ENCODE measurements around the gene PTPRM. TPM values are rescaled to one million over a fixed set of nuclear protein-coding genes. Genes with fewer than 3 reads are reported as not detected.

PTPRM gene
- polyA plus RNA-seq, 10 donors: 64.2 to 99.9 (median 85.1) TPM

DNA sequence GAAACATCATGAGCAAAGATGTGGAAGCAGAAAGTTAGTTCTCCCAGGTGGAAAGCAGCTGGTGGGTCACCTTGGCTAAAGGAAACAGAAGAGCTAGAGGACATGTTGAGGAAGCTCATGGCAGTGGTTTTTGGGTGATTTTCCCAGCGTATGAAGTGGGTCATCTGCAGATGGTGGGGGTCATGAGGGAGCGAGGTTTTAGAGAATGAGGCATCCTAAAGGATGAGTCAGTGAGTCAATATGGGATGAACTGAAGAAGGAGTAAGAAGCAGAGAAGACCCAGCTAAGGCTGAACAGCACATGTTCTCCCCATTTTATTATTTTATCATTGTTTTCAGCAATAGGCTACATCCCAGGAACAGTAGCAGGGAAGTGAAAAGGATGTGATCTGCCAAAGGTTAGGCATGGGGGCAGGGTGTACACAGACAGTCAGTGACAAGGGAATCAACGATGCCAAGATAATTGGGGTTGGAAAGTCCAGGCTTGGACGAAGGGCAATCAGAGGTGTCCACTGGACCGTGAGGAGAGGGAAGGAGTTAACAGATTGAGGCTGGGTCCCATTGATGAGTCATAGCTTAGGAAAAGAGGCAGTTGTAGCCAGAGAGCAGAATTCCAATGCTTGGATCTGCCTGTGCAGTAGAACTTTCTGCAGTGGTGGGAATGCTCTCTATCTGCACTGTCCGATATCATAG, 752.8 kb downstream of the PTPRM start:
- peak in 1 of 3 donors; percentile 26 for DNase-seq

DNA sequence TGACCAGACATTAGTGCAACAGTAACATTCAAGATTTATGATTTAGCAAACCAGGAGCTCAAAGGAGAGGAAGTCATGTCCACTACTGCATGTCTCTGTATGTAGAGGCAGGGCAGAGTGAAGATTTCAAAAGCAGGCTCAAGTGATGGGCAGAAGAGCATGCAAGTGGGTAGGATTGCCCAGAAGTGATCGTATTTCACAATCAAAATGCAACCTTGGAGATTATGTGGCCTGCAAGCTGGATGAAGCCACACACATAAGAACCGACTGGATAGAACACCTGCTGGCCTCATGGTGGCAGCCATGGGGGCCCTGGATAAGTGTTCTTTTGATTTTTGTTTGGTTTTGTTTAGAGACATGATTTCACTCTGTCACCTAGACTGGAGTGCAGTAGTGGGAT, 755.4 kb downstream of the PTPRM start:
- DNase-seq: no peak

DNA sequence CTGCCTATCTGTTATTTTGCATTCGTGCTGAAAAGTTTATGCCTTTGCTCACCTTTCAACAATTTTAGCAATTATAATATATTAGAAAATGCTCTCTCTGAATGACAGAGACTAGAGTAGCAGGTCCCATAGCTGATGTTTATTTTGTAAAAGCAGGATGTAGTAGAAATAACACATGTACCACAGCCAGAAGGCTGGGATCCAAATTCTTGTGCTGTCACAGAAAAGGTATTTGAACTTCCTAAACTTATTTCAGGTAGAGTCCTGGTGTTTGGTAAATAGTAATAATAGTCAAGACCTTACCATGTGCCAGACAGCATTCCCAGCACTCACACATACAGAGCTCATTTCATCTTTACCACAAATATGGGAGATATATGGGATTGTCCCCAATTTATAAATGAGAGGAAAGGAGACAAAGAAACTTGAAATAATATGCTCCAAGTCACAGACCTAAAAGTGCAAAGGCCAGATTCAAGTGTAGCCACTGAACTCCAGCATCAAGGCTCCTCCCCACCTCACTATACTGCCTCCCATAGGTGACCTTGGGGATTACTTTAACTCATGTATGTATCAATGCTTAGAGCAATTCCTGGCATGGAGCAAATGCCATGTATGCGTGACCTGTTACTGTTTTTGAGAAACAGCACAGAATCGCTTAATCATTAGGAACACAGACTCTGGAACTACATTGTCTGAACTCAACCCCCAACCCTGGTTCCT, 757.4 kb downstream of the PTPRM start:
- no peak for DNase-seq

DNA sequence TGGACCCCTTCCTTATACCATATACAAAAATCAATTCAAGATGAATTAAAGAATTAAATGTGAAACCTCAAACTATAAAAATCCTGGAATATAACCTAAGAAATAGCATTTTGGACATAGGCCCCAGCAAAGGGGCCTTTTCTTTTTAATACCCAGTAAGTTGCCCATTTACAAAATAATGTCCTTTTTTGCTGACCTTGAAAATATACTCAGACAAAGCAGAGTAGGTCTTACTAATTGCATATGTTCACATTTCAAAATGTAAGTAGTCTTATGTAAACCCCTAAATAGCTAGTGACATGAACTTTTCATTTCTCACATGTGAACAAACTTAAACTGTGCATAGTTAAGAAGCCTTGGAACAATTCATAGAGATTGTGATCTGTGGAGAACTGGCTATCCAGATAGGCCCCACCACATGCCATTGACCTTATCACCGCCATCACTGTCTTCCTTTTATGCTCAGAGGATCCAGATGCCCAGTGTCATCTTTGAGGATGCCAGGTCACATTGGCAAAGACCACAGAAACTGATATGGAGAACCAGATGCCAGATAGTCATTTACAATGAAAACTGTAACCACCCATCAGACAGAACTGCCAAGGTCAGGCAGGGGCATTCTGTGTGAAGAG, 759.8 kb downstream of the PTPRM start:
- no peak for DNase-seq

DNA sequence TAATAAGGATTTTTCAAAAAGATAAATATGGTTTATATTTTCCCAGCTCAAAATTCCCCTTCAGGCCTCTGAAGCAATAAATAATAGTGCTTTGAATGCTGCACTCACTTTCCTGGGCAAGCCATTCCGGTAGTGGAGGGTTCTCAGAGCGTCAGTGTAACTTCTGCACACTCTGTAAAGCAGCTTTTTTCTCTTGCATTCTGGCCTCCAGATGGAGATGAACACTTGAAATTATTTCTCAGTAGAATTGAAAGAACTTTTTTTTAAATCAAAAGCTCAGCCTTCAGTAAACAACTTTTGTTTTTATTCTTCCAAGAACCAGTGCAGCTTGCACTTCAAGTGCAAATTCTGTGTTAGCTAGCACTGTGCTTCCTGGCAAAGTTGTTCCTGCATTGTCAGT, 761.0 kb downstream of the PTPRM start:
- DNase-seq: peak in 2 of 3 donors; percentile 41 to 66

DNA sequence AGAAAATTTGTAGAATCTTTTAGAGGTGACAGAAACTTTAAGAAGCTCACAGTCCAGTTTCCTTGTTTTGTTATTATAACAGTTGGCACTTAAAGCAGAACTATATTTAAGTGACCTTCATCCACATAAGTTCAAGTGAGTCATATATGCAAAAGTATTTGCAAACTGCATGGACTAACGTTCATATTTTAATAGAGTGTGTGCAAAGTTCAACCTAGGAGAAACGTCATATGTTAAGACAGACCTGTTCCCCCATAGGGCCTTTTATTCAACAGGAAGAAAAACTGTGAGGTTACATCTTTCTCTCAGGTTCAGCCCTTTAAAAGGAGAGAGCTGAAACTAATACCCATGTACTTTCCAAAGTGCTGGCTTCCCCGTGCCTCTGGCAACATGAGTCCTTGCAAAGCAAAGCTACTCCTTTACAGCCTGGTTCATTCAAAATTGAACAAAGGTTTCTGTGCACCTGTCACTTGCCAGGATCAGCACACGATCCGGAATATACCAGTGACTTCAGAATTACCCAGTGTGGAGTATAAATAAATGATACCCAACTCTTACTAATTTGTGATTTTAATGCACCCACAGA, 762.2 kb downstream of the PTPRM start:
- DNase-seq: peak in 2 of 3 donors; percentile 26 to 46

DNA sequence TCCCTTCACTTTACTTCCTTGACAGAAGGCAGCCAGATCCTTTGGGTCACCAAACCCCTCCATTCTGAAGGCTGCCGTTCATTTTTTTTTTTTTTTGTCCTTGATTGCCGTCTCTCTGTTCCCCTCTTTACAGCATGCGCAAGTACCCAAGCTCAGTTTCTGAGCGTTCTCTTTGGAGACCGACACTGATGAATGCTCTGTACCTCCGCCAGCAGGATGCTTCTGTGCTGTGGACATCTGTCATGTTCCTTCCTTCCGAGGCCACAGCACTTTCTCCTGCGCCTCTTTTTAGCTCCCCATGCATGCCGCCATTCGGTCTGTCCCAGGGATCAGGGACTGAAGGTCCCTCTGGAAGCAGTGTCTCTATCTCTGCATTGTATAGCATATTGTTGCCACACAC, 763.5 kb downstream of the PTPRM start:
- DNase-seq: no peak

DNA sequence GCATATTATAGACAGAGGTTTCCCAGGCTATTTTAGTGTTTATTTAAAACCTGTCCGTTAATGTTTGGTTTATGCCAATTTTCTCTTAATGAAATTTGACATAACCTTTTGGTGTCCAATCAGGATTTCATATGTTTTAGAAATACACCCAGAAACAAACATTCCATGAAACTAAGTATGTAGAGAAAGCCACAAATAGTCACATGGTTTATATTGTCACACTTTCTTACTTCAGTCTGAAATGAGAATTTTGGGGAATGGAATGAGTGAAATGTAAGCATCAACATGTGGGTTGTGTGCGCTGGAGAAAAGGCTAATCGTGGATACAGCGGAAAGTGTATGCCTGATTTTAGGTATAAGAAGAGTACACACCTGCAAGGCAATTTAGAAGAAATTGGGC, 765.2 kb downstream of the PTPRM start:
- no peak for DNase-seq

DNA sequence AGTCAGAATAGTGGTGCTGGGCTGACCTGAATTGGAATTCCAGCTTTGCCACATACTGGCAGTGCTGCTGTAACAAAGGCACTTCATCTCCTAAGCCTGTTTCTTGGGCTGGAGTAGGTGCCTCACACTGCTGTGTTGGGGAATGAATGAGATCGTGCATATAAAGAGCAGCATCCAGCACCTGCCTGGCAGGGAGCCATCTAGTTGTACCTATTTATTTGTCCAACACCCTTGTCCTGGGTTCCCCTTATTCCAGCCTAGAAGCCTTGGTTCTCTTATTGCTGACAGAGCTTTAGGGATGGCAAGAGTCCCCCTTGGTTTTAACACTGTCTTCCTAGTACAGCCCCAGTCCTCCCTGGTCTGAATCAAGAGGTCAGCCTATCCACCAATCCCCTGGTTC, 766.8 kb downstream of the PTPRM start:
- no peak for DNase-seq

DNA sequence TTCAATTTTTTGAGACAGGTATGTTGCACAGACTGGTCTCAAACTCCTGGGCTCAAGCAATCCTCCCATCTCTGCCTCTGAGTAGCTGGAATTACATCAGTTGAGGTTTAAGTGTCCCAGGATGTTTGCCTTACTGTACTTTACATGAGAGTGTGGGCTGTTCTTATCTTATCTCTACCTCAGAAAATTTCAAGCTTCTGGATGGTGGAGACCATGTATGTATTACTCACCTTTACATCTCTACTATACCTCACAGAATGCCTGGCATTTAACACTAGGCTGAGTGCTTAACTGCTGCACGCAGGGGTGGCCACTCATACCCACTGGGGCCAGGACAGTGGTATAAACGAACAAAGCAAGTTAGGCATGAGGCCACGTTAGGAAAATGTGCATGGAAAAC, 770.1 kb downstream of the PTPRM start:
- DNase-seq: no peak

DNA sequence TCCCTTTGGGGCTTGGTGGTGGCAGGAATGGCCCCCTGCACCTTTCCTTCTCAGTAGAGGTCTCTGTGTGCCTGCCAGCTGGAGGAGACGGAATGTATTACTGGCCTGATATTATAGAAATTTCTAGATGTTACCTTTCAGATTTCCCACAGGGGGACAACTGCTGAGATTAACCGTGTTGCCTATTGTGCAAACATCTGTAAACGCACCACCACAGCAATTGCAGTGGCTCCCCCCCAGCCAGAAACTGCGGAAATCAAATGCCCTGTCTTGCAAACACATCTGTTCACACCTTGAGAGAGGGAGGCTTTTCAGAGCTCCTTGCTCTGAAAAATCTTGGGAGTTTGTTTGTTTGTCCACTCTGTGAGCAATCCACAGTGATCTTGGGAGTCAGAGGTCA, 772.1 kb downstream of the PTPRM start:
- no peak for DNase-seq

DNA sequence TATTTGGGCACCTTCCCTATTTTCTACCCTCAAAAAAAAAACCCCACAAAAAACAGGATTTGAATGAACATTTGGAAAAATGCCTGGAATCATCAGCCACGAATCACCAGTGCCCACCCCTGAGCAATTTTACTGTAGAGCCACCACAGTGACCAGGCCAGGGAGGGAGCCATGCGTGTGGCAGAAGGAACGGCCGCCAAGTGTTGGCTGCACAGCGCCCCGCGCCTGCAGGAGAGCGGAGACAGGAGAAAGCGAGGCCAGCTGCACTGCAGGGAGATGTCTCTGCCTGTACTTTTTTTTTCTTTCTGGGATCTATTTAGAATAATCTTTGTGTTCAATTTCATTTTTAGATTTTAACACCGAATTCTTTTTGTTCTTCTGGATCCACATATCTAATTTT, 772.8 kb downstream of the PTPRM start:
- no peak for DNase-seq

DNA sequence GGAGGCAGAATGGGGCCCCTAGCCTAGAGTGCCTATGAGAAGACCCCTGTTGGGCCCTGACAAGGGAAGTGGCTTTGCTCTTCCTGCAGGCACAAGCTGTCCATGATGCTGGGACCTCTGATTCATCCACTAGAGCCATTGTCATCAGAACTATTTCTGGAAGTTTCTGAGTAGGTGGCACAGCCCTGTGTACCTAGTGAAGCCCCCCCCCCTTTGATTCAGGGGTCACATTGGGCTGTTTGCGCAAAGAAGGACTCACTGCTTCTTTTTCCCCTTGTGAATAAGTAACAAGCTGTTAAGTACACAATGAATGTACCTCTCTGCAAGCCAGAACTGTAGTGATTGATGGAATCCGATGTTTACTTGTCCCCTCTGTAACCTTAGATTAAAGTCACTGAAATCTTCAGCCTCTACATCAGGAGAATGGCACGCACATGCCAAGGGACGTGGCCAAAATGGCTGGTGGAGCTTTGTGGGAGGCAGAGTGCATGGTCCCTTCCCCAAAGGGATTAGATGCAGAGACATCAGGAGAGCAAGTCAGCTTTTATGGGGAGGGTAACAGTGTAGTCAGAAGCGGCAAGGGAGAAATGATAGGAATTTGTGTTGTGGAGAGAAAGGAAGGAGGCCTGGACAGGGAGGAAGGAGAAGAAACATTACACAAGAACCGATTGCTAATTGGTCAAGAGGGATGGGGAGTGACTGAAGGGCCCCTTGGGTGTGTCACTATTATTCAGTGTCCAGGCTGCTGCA, 774.5 kb downstream of the PTPRM start:
- peak in 2 of 3 donors; percentile 59 to 62 for DNase-seq

DNA sequence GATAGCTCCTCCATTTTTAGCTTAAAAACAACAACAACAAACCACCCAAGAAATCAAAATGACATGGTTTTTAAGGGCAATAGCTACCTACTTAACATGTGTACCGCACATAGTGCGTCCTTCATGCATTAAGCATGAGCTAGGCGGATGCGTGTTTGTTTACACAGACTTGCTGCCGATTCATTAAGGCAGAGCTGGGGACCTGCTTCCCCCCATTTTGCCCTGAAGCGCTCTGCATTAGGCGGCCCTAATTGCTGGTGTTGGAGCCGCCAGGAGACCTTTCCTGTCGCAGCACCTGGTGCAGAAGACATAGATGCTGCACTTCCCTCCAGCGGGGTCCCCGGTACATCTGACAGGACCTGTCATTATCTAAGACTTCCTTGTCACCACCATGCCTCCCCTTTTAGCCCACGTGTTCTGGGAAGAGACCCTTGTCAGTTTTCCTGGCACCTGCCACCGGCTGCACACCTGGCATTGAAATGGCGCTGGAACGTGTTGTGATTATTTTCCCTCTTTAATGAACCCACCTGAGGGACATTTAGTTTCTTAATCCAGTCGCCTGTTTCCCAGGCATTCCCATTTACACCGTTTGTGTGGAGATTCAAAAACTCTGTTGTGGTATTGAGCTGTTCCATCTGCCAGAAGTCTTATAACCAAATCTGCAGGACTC, 781.1 kb downstream of the PTPRM start:
- no peak for DNase-seq

DNA sequence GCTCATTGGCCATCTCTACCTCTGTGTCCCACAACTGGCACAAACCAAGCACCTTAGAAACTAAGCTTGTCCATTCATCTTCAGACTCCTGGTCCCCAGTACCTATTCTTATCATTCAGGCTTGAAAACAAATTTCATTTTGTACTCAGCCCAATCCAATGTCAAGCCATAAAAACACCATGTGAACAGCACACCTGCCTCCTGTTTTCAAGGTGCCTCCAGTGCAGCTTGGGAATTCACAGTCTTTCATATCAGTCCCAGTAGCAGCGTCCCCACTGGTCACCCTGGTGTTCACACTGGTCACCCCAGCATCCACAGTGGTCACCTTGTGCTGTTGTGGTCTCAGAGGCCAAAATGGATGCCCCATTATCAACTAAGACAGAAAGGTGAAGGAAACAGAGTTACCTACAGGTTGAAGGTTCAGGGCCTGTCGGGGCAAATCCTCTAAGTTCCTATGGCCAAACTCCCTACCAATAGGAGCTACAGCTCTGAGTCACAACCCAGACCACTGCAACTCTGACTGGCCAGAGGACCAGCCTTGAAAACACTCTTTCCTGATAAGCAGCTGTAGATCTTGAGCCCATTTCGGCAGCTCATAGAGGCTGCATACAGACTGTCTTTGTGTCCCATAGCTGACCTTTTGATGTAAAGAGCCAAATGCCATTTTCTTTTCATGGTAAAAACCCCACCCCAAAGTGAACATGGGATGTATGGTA, 782.6 kb downstream of the PTPRM start:
- DNase-seq: no peak

DNA sequence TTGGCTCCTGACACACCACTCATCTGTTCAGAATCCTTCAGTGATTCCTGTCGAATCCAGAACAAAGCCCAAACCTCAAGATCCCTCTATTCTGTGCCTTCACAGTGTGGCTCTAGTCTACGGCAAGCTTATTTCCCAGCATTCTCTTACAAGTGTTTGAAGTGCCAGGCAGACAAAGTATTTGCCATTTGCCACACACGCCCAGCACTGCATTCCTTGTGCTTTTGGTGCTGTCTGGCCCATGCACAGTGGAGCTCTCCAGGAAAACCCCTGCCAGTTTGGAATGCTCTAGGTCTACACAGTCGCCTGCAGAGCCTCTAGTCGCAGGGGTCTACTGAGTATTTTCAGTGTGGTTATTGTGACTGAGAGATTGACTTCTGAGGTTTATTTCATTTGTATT, 783.5 kb downstream of the PTPRM start:
- DNase-seq: no peak

DNA sequence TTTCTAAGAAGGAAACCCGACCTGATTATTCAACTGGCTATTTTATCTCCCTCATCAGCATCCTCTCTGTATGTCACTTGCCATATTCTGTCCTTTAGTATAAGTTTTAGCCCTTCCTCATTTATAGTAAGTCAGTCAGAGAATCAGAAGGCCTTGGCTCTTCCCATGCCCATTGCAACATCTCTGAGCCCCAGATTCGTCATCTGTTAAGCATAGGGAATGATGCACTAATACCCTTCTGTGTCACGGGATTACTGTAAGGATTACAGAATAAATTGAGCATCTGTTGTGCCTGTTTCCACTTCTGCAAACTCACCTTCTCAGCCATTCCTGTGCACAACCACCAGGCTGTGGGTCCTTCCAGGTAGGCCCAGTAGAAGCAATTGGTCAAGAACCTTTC, 784.0 kb downstream of the PTPRM start:
- no peak for DNase-seq

DNA sequence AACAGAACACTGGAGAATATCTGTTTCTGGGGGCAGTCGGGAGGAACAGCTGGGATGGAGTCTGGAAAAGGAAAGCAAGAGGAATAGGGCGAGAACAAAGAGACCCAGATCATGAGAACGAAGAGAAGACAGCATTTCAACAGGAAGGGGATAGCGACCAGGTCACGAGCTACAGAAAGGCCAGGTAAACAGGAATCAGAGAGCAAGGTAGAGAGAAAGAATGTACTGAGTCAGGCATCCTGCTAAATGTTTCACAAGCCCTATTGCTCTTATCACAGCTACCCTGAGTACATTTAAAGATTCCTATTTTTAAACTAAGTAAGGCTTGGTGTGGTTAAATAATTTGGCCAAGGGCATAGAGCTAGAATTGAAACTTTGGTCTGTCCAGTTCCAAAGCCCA, 787.2 kb downstream of the PTPRM start:
- DNase-seq: no peak

DNA sequence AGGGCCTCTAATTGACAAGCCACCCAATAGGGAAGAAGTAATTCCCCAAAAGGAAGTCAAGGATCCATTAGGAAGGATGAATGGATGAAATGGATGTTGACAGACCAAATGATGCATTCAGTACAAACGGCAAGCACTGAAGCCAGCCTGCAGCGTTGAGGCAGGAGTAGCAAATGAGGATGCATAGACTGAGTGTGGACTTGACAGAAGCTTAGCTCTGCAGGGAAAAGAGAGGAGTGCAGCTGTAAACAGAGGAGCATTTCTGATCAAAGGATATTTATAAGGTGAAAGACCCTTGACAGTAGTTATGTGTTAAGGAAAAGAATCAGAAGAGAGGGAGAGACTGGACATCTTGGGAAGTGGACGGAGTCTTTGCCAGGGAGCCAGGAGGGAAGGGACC, 788.9 kb downstream of the PTPRM start:
- no peak for DNase-seq

DNA sequence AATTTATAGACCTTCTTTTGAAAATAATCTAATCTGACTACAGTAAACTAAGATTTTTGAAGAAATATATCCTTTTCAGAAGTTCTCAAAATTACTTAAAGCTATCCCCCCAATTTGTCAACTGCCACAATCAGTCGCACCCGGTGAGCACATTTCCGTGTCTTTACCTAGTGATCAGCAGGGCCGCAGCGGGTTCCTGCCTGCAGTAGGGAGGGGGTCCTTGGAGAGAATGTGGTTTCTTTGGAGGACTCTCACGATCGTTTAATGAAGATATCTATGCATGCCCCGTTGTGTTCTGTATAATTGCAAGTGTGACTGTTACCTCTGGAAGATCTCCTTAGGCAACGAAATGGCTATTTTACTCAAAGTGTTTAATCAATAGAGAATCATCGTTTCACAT, 790.2 kb downstream of the PTPRM start:
- no peak for DNase-seq

Measured in muscle of back (tissue), 11 donors.